H9 (cell line): ENCODE measurements around the gene NCAN. TPM values are rescaled to one million over a fixed set of nuclear protein-coding genes. Genes with fewer than 3 reads are reported as not detected.

ENCODE experiments used
- DNase-seq: peaks from one replicate; pipeline ENCODE4 v3.0.0-alpha.2; 2017
- H2AFZ ChIP-seq: one replicate; pipeline ENCODE4 v1.6.1; 2013; ENCODE audit warnings: mild to moderate bottlenecking, low read length, control low read depth, moderate library complexity
- H2AK5ac ChIP-seq: 2 replicates; pipeline ENCODE4 v1.6.1; 2013; ENCODE audit warnings: low read length, control low read depth, mixed read lengths; ENCODE audit not compliant: insufficient read length
- H2BK120ac ChIP-seq: one replicate; pipeline ENCODE4 v1.6.1; 2013; ENCODE audit warnings: low read depth, mild to moderate bottlenecking, low read length, control low read depth, inconsistent platforms; ENCODE audit not compliant: poor library complexity, severe bottlenecking
- H2BK12ac ChIP-seq: 2 replicates; pipeline ENCODE4 v1.6.1; 2013; ENCODE audit warnings: low read length, control low read depth, mixed read lengths, low read depth; ENCODE audit not compliant: insufficient read length
- H2BK15ac ChIP-seq: 2 replicates; pipeline ENCODE4 v1.6.1; 2013; ENCODE audit warnings: low read depth, low read length, control low read depth
- H2BK20ac ChIP-seq: one replicate; pipeline ENCODE4 v1.6.1; 2013; ENCODE audit warnings: low read depth, mild to moderate bottlenecking, low read length, control low read depth, inconsistent platforms; ENCODE audit not compliant: poor library complexity, severe bottlenecking
- H2BK5ac ChIP-seq: 2 replicates; pipeline ENCODE4 v1.6.1; 2013; ENCODE audit warnings: low read length, control low read depth, mixed read lengths; ENCODE audit not compliant: insufficient read length
- H3K14ac ChIP-seq: 2 replicates; pipeline ENCODE4 v1.6.1; 2013; ENCODE audit warnings: low read length, control low read depth; ENCODE audit not compliant: insufficient read depth
- H3K18ac ChIP-seq: 2 replicates; pipeline ENCODE4 v1.6.1; 2013; ENCODE audit warnings: low read depth, mild to moderate bottlenecking, mixed read lengths, low read length, control low read depth; ENCODE audit not compliant: insufficient read length
- H3K23ac ChIP-seq: 2 replicates; pipeline ENCODE4 v1.6.1; 2013; ENCODE audit warnings: low read length, control low read depth, mixed read lengths, low read depth; ENCODE audit not compliant: insufficient read length
- H3K23me2 ChIP-seq: 2 replicates; pipeline ENCODE4 v1.6.1; 2013; ENCODE audit warnings: low read depth, mild to moderate bottlenecking, mixed read lengths, low read length, control low read depth; ENCODE audit not compliant: insufficient read length, poor library complexity, severe bottlenecking
- H3K27ac ChIP-seq: 2 replicates; pipeline ENCODE4 v1.5.1; 2013; ENCODE audit warnings: low read length, control low read depth, mixed read lengths, low read depth; ENCODE audit not compliant: insufficient read length
- H3K27me3 ChIP-seq: 2 replicates; pipeline ENCODE4 v1.6.1; 2013; ENCODE audit warnings: low read length, control low read depth, inconsistent platforms; ENCODE audit not compliant: insufficient read depth
- H3K4ac ChIP-seq: 2 replicates; pipeline ENCODE4 v1.6.1; 2013; ENCODE audit warnings: low read depth, mild to moderate bottlenecking, control low read depth, inconsistent platforms, low read length, moderate library complexity
- H3K4me1 ChIP-seq: 2 replicates; pipeline ENCODE4 v1.6.1; 2013; ENCODE audit warnings: low read length, control low read depth, inconsistent platforms; ENCODE audit not compliant: insufficient read depth
- H3K4me2 ChIP-seq: 2 replicates; pipeline ENCODE4 v1.6.1; 2013; ENCODE audit warnings: low read length, control low read depth, mixed read lengths; ENCODE audit not compliant: insufficient read length, insufficient read depth
- H3K56ac ChIP-seq: 2 replicates; pipeline ENCODE4 v1.6.1; 2013; ENCODE audit warnings: low read depth, mild to moderate bottlenecking, mixed read lengths, low read length, control low read depth; ENCODE audit not compliant: insufficient read length
- H3K79me1 ChIP-seq: 2 replicates; pipeline ENCODE4 v1.6.1; 2013; ENCODE audit warnings: low read depth, mild to moderate bottlenecking, moderate library complexity, low read length, control low read depth, inconsistent platforms; ENCODE audit not compliant: insufficient read depth, poor library complexity, severe bottlenecking
- H3K79me2 ChIP-seq: 2 replicates; pipeline ENCODE4 v1.6.1; 2013; ENCODE audit warnings: low read length, control low read depth, inconsistent platforms; ENCODE audit not compliant: insufficient read depth
- H3K9ac ChIP-seq: 2 replicates; pipeline ENCODE4 v1.6.1; 2013; ENCODE audit warnings: low read length, control low read depth, mixed read lengths; ENCODE audit not compliant: insufficient read length; ENCODE audit errors: extremely low read depth
- H3K9me3 ChIP-seq: one replicate; pipeline ENCODE4 v1.6.1; 2013; ENCODE audit warnings: low read depth, low read length, inconsistent platforms; ENCODE audit not compliant: control insufficient read depth
- H3T11ph ChIP-seq: one replicate; pipeline ENCODE4 v1.6.1; 2013; ENCODE audit warnings: mild to moderate bottlenecking, low read length, control low read depth, inconsistent platforms
- H4K20me1 ChIP-seq: one replicate; pipeline ENCODE4 v1.6.1; 2013; ENCODE audit not compliant: control insufficient read depth, insufficient read length, insufficient read depth
- H4K5ac ChIP-seq: 2 replicates; pipeline ENCODE4 v1.6.1; 2013; ENCODE audit warnings: low read depth, mild to moderate bottlenecking, mixed read lengths, low read length, control low read depth; ENCODE audit not compliant: insufficient read length
- H4K8ac ChIP-seq: replicated peaks from 2 replicates; pipeline ENCODE4 v1.6.1; 2013; ENCODE audit warnings: low read length, control low read depth, mixed read lengths, low read depth; ENCODE audit not compliant: insufficient read length
- H4K91ac ChIP-seq: 2 replicates; pipeline ENCODE4 v1.6.1; 2013; ENCODE audit warnings: low read depth, mild to moderate bottlenecking, moderate library complexity, mixed read lengths, low read length, control low read depth; ENCODE audit not compliant: insufficient read length
- H3K27ac Mint-ChIP-seq, 3 experiments: 2 replicates in 2 of 3; 3 replicates in 1 of 3; pipeline ENCODE4 v1.8.0; 2020 to 2021; ENCODE audit warnings: mixed read lengths in 3 of 3, mild to moderate bottlenecking in 1 of 3, moderate library complexity in 1 of 3
- H3K27me3 Mint-ChIP-seq: 2 replicates; pipeline ENCODE4 v1.8.0; 2021; ENCODE audit warnings: low read depth, mild to moderate bottlenecking, moderate library complexity, mixed read lengths
- H3K36me3 Mint-ChIP-seq, 3 experiments: 2 replicates in 2 of 3; 3 replicates in 1 of 3; pipeline ENCODE4 v1.8.0; 2020 to 2021; ENCODE audit warnings: low read depth in 3 of 3, mixed read lengths in 3 of 3; ENCODE audit not compliant: insufficient read depth in 1 of 3
- H3K4me1 Mint-ChIP-seq, 2 experiments: 2 replicates each; pipeline ENCODE4 v1.8.0; 2020; ENCODE audit warnings: mixed read lengths in 2 of 2
- H3K4me3 Mint-ChIP-seq, 2 experiments: 2 replicates in 1 of 2; 3 replicates in 1 of 2; pipeline ENCODE4 v1.8.0; 2020 to 2021; ENCODE audit warnings: mild to moderate bottlenecking in 2 of 2, mixed read lengths in 2 of 2, moderate library complexity in 1 of 2
- H3K9me3 Mint-ChIP-seq, 2 experiments: 2 replicates in 1 of 2; 3 replicates in 1 of 2; pipeline ENCODE4 v1.8.0; 2020; ENCODE audit warnings: mild to moderate bottlenecking in 2 of 2, mixed read lengths in 2 of 2, moderate library complexity in 1 of 2
- CTCF ChIP-seq: fragments of 200-600 bp; sonication (generic); conservative IDR thresholded peaks from 3 replicates; pipeline ENCODE4 v1.8.0; 2021; ENCODE audit warnings: antibody characterized with exemption, mild to moderate bottlenecking
- WGBS: extraction: QIAGEN DNeasy Blood & Tissue Kit; methylation state at CpG from one replicate; pipeline ENCODE4 v1.1.7; 2013; ENCODE audit warnings: missing lambda C conversion rate, low lambda C conversion rate, mixed read lengths; ENCODE audit not compliant: insufficient read length; ENCODE audit errors: extremely low coverage; 5-methylcytosine and 5-hydroxymethylcytosine counted together
- total RNA-seq: library from RNA; stranded (reverse); gene quantifications from 2 replicates; pipeline ENCODE4 v1.2.1, GENCODE V29; 2021

NCAN gene
- total RNA-seq, 1 experiment from 2014 or later: 1.6 TPM

- peaks cover 26% of the 10 kb centered on the region for H3K27me3 Mint-ChIP-seq
- Histone ChIP-seq H4K8ac (no peak overlapping the region), H2BK15ac (no peak overlapping the region), H2BK120ac (no peak overlapping the region), H2AK5ac (no peak overlapping the region), H2BK20ac (no peak overlapping the region), H3K9ac (no peak overlapping the region), H2BK12ac (no peak overlapping the region), H3K79me1 (no peaks in the 10 kb centered on the region), H3K56ac (no peak overlapping the region), H3K9me3 (no peaks in the 10 kb centered on the region), H4K20me1 (no peaks in the 10 kb centered on the region), H3K23me2 (no peaks in the 10 kb centered on the region), H2AFZ (no peak overlapping the region), H3K79me2 (no peaks in the 10 kb centered on the region), H2BK5ac (no peak overlapping the region), H3T11ph (no peak overlapping the region), H3K18ac (no peak overlapping the region), H3K4ac (no peak overlapping the region), H4K91ac (no peak overlapping the region), H3K27ac (no peak overlapping the region), H3K14ac (no peak overlapping the region), H4K5ac (no peak overlapping the region), H3K27me3 (no peaks in the 10 kb centered on the region), H3K23ac (no peak overlapping the region), H3K4me1 (no peaks in the 10 kb centered on the region), H3K4me2 (no peak overlapping the region)
- peaks cover 6 to 21% of the 10 kb centered on the region in 2 experiments for H3K4me1 Mint-ChIP-seq
- no peak overlapping the region for H3K27ac Mint-ChIP-seq
- no peak for DNase-seq
- no peak for TF ChIP-seq CTCF
- no peaks in the 10 kb centered on the region; a peak in 2 of 7 replicates for H3K36me3 Mint-ChIP-seq
- H3K4me3 Mint-ChIP-seq: no peak overlapping the region
- WGBS: no CpG with 5 or more reads among the region's 7 CpGs
- H3K9me3 Mint-ChIP-seq: no peaks in the 10 kb centered on the region
Observed at GRCh38 chr19:19162495-19162894, 49.3 kb upstream of the NCAN start.
